Astrocyte of the spinal cord (primary cell): ENCODE data around the gene GGT6.

ENCODE experiments used
- DNase-seq: peaks from one replicate; pipeline ENCODE4 v3.0.0; 2011; ENCODE audit warnings: low read depth, low spot score
- H3K4me3 ChIP-seq: 2 replicates; pipeline ENCODE4 v1.5.1; 2011; ENCODE audit warnings: low read depth, mild to moderate bottlenecking, low read length, moderate library complexity
- CTCF ChIP-seq: IDR thresholded peaks from 2 replicates; pipeline ENCODE4 v1.5.1; 2012; ENCODE audit warnings: low read depth, mild to moderate bottlenecking, low read length, inconsistent platforms
- in situ Hi-C: cut with HindIII; loops from 2 replicates; pipeline ENCODE4 v1.10.0; 2017; ENCODE audit warnings: low sequenced_read_pairs

The GGT6 gene

DNA sequence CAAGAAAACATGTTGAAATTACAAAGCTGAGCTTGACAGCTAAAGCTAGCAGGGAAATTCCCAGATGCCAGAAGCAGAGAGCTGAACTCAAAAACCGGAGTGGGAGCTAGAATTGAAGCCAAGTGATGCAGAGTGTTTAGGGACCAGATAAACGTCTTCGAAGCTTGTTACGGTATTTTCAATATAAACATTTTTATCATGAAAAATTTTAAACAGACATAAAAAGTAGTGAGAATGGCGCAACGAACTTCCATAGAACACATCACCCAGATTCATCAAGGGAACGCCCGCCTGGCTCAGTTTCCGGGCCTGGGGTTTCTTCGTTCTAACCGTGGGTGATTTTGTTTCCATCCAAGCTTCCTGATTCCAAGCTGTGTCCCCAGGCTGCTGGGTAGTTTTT, 43.6 kb downstream of the GGT6 start:
- DNase-seq: no peak
- in situ Hi-C loops: no loop called here
- no peak overlapping the region for H3K4me3 ChIP-seq
- no peak for TF ChIP-seq CTCF

DNA sequence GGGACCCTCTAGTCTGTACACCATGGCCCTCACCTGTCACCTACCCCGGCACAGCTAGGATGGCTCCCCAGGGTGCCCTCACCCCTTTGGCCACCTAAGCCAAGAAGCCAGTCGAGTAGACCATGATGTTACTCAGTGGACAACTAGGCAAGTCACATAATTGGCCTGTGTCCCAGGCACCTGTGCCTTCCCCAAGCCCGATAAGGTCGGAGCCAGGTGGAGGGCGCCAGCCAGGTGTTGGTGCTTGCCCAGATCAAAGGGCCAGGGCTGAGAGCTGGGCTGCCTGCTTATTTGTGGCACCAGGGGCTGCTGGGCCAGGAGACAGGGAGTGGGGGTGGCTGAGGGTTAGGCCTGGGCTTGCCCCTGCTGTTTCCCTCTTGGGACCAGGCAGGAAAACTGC, 44.9 kb downstream of the GGT6 start:
- in situ Hi-C loops: no loop called here

GRCh38 chr17:4514779-4515178, 45.6 kb downstream of the GGT6 start:
- no peak for TF ChIP-seq CTCF
- no peak for DNase-seq
- in situ Hi-C loops: no loop called here
- no peak overlapping the region for H3K4me3 ChIP-seq

More for the DNA sequence above, 44.9 kb downstream of the GGT6 start:
- TF ChIP-seq CTCF: no peak
- no peak for DNase-seq
- no peak overlapping the region for H3K4me3 ChIP-seq

DNA sequence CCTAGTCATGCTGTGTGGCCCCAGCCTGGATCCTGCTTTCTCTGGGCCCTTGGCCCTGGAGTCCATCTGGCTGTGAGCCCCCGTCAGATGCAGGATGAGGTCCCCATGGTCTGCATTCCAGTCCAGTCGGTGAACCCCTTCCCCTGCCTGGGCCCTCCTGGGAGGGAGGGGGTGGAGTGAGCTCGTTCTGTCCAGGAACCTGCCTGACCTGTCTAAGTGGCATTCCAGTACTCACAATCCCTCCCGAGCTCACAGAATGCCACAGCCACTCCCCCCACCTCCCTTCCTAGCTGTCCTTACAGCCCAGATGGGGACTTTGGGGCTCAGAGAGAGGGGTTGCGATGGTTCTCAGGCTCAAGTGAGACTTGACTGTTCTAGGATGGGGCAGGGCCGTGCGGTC, 46.2 kb downstream of the GGT6 start:
- no peak overlapping the region for H3K4me3 ChIP-seq
- in situ Hi-C loops: no loop called here
- TF ChIP-seq CTCF: no peak
- no peak for DNase-seq

DNA sequence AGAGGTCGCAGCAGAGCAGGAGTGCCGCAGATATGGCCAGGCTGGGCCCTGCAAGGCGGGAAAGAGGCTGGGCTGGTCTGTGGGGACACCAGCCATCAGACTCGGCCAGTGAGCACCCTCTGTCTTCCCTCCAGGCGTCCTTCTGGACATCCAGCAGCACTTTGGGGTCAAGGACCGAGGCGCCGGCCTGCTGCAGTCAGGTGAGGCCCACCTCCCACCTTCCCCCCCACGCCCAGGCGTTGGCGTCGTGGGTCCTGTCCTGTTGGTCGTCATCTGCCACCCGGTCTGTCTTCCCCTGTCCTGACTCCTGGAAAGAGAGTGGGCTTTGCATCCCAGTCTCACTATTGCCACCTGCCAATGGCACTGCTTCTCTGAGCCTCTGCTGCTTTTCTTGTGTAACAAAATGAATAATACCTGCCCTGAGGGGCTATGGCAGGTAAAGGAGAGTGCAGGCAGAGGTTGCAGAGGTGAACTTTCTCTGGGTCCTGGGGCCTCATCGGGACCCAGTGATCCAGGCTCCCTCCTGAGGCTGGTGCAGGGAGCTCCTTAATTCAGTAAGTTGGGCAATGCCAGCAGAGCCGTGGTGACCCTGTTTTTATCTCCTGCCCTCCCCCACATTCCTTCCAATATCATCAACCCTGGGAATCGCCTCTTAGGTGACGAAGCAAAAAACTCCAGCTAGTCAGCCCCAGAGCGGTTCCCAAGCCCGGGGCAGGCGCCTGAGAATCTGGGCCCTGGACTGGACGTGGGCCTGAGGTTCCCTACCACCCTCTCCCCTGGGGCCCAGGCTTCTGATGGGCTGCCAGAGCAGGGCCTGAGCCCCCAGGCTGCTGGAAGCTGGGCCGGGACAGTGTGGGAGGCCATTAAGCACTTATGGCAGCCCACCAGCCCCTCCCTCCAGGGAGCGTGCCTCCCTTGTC, 47.0 kb downstream of the GGT6 start:
- no peak overlapping the region for H3K4me3 ChIP-seq
- no peak for TF ChIP-seq CTCF
- in situ Hi-C loops: no loop called here
- no peak for DNase-seq

DNA sequence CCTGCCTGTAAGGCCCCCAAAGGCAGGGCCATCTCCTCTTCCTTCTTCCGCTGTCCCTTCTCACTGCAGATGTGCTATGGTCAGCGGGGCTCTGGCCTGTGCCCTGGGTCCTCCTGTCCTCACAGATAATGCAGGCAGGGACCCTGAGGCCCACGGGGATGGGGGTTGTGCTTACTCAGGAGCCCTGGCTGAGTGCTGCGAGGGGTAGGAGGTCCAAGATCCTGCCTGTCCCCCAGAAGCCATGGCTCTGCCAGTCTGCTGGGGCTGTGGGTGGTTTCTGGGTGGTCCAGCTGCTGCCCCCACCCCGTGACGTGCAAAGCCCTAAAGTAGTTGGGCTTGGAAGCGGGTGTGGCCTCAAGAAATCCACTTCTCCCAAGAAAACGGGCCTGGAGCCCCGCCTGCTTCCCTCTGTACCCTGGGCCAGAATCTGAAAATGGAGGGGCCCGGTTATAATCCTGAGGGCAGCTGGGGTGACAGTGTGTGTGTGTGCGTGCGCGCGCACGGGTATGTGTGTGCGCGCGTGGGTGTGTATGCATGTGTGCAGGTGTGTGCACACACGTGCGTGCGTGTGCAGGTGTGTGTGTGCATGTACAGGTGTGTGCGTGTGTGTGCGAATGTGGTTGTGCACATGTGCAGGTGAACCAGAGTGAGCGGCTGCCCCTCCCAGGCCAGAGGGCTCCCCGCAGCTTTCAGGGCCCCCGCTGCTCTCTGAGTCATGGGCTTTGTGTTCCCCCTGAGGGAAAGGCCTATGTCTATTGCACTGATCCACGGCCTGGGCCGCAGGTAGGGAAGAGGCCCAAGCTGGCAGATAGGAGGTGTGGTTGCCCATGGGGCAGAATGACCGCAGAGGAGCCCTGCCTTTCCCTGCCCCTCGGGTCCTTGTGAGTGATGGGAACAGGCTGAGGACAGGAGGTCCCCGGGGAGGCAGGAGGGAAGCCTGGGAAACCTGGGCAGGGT, 47.9 kb downstream of the GGT6 start:
- H3K4me3 ChIP-seq: no peak overlapping the region
- in situ Hi-C loops: no loop called here
- no peak for DNase-seq
- TF ChIP-seq CTCF: no peak
